Type B pancreatic cell (in vitro differentiated cells): ENCODE measurements around the gene JMJD7. TPM values are rescaled to one million over a fixed set of nuclear protein-coding genes. Genes with fewer than 3 reads are reported as not detected.

Source experiments
- DNase-seq: peaks from one replicate; pipeline ENCODE4 v3.0.0; 2021; ENCODE audit warnings: mixed read lengths; ENCODE audit not compliant: unreplicated experiment; ENCODE audit errors: extremely low spot score
- H3K27ac Mint-ChIP-seq: 2 replicates; pipeline ENCODE4 v1.8.0; 2021; ENCODE audit warnings: mild to moderate bottlenecking, mixed read lengths
- H3K27me3 Mint-ChIP-seq: 2 replicates; pipeline ENCODE4 v1.8.0; 2021; ENCODE audit warnings: mixed read lengths
- H3K36me3 Mint-ChIP-seq: 2 replicates; pipeline ENCODE4 v1.8.0; 2021; ENCODE audit warnings: mixed read lengths
- H3K4me1 Mint-ChIP-seq: one replicate; pipeline ENCODE4 v1.8.0; 2021; ENCODE audit warnings: mixed read lengths; ENCODE audit not compliant: unreplicated experiment
- H3K4me3 Mint-ChIP-seq: 2 replicates; pipeline ENCODE4 v1.8.0; 2021; ENCODE audit warnings: mild to moderate bottlenecking, mixed read lengths
- H3K9me3 Mint-ChIP-seq: 2 replicates; pipeline ENCODE4 v1.8.0; 2021; ENCODE audit warnings: mixed read lengths
- total RNA-seq: library from RNA; stranded (reverse); gene quantifications from 2 replicates; pipeline ENCODE4 v1.2.1, GENCODE V29; 2021; ENCODE audit warnings: low replicate concordance
- TF ChIP-seq, protein P1 (sequence below): fragments of 200-600 bp; sonication (generic); conservative IDR thresholded peaks from 2 replicates; pipeline ENCODE4 v1.5.0; 2021; ENCODE audit warnings: antibody characterized with exemption, mild to moderate bottlenecking

Gene JMJD7
- total RNA-seq, 1 donor from 2014 or later, result 29.0 TPM

DNA sequence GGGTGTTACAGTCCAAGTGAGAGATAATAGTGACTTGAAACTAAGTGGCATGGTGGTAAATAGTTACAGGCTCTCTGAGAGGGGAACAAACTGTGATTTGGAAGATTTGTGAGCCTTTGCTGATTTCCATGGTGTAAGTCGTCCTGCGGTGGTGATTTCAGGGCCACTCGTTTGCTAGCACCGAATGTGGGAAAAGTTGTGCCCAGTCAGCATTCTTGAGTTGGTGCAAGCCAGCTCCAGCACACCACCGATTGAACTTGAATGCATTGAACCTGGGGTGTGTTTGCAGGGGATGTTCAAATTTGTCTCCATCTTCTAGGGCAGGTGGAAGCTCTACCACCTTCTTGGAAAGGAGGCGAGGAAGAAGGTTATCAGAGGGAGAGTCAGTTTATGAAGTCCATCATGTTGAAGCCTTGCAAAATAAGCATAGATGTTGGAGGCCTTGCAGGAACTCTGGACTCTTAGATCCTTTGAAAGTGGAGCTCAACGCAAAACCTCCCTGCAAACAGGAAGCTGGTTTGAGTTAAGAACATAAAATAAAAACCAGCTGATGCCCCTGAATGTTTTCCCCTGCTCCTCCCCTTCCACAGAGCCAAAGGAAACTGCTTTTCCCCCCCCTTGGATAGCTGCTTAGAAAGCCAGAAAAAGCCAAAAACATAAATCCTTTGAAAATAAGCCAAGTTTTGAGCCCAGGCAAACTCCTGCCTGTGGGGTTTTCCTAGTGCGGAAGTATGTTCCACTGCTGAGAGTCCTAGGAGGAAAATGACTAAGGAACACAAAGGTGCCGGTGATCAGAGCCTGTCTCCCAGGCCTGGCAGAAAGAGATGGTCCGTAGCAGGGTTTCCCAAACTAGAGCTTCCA lies 31.7 kb upstream of the JMJD7 start:
- Mint-ChIP-seq H3K27ac (peak overlapping the region; percentile 72), H3K4me3 (peak overlapping the region; percentile 66), H3K36me3 (peaks cover 10% of the 10 kb centered on the region), H3K9me3 (no peaks in the 10 kb centered on the region), H3K4me1 (peaks cover 42% of the 10 kb centered on the region), H3K27me3 (no peaks in the 10 kb centered on the region)
- TF ChIP-seq, protein P1, sequence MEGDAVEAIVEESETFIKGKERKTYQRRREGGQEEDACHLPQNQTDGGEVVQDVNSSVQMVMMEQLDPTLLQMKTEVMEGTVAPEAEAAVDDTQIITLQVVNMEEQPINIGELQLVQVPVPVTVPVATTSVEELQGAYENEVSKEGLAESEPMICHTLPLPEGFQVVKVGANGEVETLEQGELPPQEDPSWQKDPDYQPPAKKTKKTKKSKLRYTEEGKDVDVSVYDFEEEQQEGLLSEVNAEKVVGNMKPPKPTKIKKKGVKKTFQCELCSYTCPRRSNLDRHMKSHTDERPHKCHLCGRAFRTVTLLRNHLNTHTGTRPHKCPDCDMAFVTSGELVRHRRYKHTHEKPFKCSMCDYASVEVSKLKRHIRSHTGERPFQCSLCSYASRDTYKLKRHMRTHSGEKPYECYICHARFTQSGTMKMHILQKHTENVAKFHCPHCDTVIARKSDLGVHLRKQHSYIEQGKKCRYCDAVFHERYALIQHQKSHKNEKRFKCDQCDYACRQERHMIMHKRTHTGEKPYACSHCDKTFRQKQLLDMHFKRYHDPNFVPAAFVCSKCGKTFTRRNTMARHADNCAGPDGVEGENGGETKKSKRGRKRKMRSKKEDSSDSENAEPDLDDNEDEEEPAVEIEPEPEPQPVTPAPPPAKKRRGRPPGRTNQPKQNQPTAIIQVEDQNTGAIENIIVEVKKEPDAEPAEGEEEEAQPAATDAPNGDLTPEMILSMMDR, result no peak
- no peak for DNase-seq

DNA sequence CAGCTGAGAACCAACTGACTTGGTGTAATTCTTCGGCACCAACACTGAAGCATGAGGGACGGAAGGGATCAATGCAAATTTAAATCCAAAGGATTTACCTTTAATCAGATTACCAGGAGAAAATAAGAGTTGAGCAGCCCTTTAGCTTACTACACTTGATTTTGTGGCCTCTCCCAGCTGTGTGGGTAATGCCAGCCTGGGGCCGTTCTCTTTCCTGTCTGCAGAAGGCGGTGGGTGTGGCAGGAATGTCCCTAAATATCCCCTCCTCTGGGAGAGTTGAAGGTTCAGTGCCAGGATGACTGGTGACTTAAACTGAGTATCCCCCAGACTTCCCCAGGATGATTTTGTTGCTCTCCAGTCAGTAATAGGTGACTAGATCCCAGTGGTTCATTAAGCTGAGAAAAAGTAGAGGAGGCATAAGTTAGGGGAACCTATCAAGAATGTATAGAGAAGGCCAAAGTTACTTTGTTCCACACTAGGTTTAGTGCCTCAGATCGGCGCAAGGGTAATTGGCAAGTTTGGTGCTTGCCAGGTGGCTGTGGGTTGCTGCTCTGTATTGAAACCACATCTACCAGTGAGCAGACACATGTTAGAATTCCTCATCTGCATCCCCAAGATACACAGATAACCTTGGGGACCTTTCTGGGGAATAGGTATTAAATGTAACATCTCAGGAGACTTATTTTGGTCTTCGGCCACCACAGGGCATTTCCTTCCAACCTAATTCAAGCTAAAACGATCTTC lies 30.5 kb upstream of the JMJD7 start:
- no peak overlapping the region for H3K4me3 Mint-ChIP-seq
- H3K27me3 Mint-ChIP-seq, result no peaks in the 10 kb centered on the region
- H3K9me3 Mint-ChIP-seq, result no peaks in the 10 kb centered on the region
- TF ChIP-seq, protein P1, result no peak
- H3K27ac Mint-ChIP-seq, result no peak overlapping the region
- no peak for DNase-seq
- H3K4me1 Mint-ChIP-seq, result peaks cover 31% of the 10 kb centered on the region
- H3K36me3 Mint-ChIP-seq, result peaks cover 10% of the 10 kb centered on the region

DNA sequence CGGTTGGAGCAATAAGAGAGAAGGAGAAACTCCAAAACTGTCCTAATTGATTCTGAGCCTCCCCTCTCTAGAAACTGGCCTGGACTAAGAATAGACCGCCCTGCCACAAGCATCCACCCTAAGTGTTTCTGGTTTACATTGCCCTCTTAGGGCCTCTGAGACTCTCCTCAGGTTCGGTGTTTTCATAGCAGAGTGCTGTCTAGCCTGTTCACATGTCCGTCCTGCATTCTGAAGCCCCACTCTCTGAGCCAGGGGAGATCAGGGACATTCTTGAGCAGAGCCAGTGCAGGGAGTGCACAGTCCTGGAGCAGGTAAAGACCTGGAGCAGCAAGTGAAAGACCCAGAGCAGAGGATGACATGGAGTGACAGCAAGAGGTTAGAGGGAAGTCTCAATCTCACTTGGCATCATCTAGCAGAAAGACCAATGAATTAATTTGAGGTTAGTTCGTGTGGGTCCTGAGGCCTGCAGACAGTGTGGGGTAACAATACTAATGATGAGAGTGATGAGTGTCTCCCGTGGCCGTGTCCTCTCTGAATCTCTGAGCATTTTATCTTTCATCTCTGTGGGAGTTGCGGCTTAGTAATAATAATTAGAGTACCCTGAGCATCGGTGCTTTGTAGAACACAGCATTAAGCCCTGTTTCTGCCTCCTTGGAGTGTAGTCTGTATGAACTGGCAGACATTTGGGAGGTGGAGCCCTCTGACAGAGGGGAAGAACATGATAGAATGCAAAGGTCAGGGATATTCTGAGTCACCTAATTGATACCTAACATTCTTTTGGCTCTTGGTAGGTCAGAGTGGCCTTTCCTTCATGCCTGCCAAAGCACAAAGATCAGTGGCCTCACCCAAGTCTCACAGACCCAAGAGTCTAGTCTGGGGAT lies 29.0 kb upstream of the JMJD7 start:
- no peaks in the 10 kb centered on the region for H3K9me3 Mint-ChIP-seq
- no peak overlapping the region for H3K4me3 Mint-ChIP-seq
- no peaks in the 10 kb centered on the region for H3K27me3 Mint-ChIP-seq
- TF ChIP-seq, protein P1, result no peak
- peaks cover 10% of the 10 kb centered on the region for H3K36me3 Mint-ChIP-seq
- H3K4me1 Mint-ChIP-seq, result peaks cover 30% of the 10 kb centered on the region
- no peak for DNase-seq
- no peak overlapping the region for H3K27ac Mint-ChIP-seq

DNA sequence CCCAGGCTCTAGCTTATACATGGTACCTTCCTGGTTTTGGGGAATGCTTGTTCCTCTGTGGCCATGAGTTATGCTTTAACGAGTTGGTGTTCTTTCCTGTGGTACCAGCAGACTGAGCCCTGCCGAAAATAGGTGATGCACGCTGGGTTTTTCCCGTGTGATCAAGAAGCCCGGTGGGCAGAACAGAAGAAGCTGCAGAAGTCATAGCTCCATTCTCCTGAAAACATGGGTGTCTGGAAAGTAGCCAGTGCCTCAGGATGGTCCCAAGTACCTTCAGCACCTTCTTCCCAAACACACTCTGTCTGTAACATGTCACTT lies 28.4 kb upstream of the JMJD7 start:
- Mint-ChIP-seq H3K4me1 (peaks cover 31% of the 10 kb centered on the region), H3K27ac (no peak overlapping the region), H3K27me3 (no peaks in the 10 kb centered on the region), H3K36me3 (peaks cover 10% of the 10 kb centered on the region), H3K4me3 (no peak overlapping the region), H3K9me3 (no peaks in the 10 kb centered on the region)
- TF ChIP-seq, protein P1, result no peak
- DNase-seq, result no peak

DNA sequence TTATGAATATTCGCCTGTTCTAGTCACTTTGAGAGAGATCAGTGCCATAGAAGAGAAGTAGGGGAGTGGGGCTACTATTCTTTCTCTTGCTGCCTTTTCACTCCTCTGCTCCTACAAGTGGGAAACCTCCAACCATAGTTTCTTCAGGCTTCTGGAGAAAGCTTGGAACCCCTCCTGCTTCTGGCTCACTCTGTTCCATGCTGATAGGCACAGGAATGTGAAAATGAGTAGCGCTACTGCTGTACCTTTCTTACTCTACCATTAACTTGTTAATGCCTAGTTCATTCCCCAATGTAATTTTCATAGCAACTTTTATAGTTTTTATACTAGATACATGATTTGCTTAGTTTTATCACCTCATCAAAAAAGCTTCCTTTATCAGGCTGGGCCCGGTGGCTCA lies 26.7 kb upstream of the JMJD7 start:
- DNase-seq, result no peak
- TF ChIP-seq, protein P1, result no peak
- Mint-ChIP-seq H3K27ac (no peak overlapping the region), H3K4me1 (peaks cover 36% of the 10 kb centered on the region), H3K36me3 (peaks cover 6% of the 10 kb centered on the region), H3K4me3 (no peak overlapping the region), H3K9me3 (no peaks in the 10 kb centered on the region), H3K27me3 (no peaks in the 10 kb centered on the region)
